Panc1 (cell line): Measurements from ENCODE around the gene RPS14. TPM values are rescaled to one million over a fixed set of nuclear protein-coding genes. Genes with fewer than 3 reads are reported as not detected.

Source experiments
- ATAC-seq: fragments of 200-7000 bp; cut with Tn5 transposase; 2 replicates; pipeline ENCODE4 v1.9.1; 2020; ENCODE audit warnings: mild to moderate bottlenecking, moderate library complexity
- BruUV-seq: library from RNA; stranded (reverse); fragments of 400-500 nt; replicated peaks from 2 replicates; lab custom pipeline; 2021; lab: Mats Ljungman, UMichigan
- CTCF ChIA-PET: fragments of 300-600 bp; sonication (Branson Sonifier 250); formaldehyde crosslinking; loops from one replicate; lab custom pipeline; 2022; ENCODE audit warnings: antibody characterized with exemption; lab: Charles Lee
- POLR2A ChIA-PET: fragments of 300-600 bp; sonication (Branson Sonifier 250); formaldehyde crosslinking; loops from one replicate; lab custom pipeline; 2022; ENCODE audit warnings: antibody characterized with exemption; lab: Charles Lee
- DNase-seq: peaks from one replicate; pipeline ENCODE4 v3.0.0-alpha.2; 2010; ENCODE audit warnings: low read depth, low spot score
- H3K27ac ChIP-seq: 2 replicates; pipeline ENCODE4 v1.5.1; 2011; ENCODE audit warnings: mild to moderate bottlenecking, low read length, inconsistent platforms
- H3K27me3 ChIP-seq: fragments of 200-500 bp; sonication (Bioruptor generic); 2 replicates; pipeline ENCODE4 v1.6.0; 2014; ENCODE audit warnings: low read length, inconsistent platforms; ENCODE audit not compliant: control insufficient read depth, insufficient read depth
- H3K36me3 ChIP-seq: fragments of 200-500 bp; sonication (Bioruptor generic); 2 replicates; pipeline ENCODE4 v1.5.1; 2014; ENCODE audit warnings: inconsistent platforms, mild to moderate bottlenecking, low read length, moderate library complexity; ENCODE audit not compliant: control insufficient read depth, insufficient read depth
- H3K4me1 ChIP-seq: 2 replicates; pipeline ENCODE4 v1.5.1; 2011; ENCODE audit warnings: inconsistent platforms, mild to moderate bottlenecking, low read length, moderate library complexity; ENCODE audit not compliant: control insufficient read depth, insufficient read depth
- H3K4me3 ChIP-seq, 2 experiments: 2 replicates each; pipeline ENCODE4 v1.5.1; 2011 to 2012; ENCODE audit warnings: low read depth in 2 of 2, low read length in 2 of 2, mild to moderate bottlenecking in 2 of 2, inconsistent platforms in 1 of 2, moderate library complexity in 1 of 2
- H3K9me3 ChIP-seq: fragments of 200-500 bp; sonication (Bioruptor generic); 2 replicates; pipeline ENCODE4 v1.5.1; 2014; ENCODE audit warnings: low read depth, mild to moderate bottlenecking, inconsistent platforms, low read length, moderate library complexity; ENCODE audit not compliant: control insufficient read depth, insufficient read depth
- POLR2AphosphoS5 ChIP-seq: IDR thresholded peaks from 2 replicates; pipeline ENCODE4 v1.6.1; 2012; ENCODE audit warnings: mild to moderate bottlenecking, low read depth, low read length, moderate library complexity
- SIN3A ChIP-seq: IDR thresholded peaks from 2 replicates; pipeline ENCODE4 v1.6.1; 2012; ENCODE audit warnings: low read depth, mild to moderate bottlenecking, low read length, moderate library complexity, borderline replicate concordance; ENCODE audit not compliant: insufficient read depth
- TCF7L2 ChIP-seq: IDR thresholded peaks from 2 replicates; pipeline ENCODE4 v1.6.1; 2011; ENCODE audit warnings: mild to moderate bottlenecking, low read depth, low read length, inconsistent platforms
- in situ Hi-C: cut with HindIII; loops from 2 replicates; pipeline ENCODE4 v1.10.0; 2016; ENCODE audit warnings: low sequenced_read_pairs, low pct_unique_long_range_greater_than_20kb
- intact Hi-C: fragments of 100-400 bp; cut with micrococcal nuclease; formaldehyde crosslinking; loops from one replicate; pipeline ENCODE4 v1.10.0; 2022; ENCODE audit not compliant: unreplicated experiment
- total RNA-seq: library from RNA; stranded (reverse); gene quantifications from one replicate; pipeline ENCODE4 v1.2.1, GENCODE V29; 2021; ENCODE audit not compliant: unreplicated experiment
- TF ChIP-seq, protein P1 (sequence below): fragments of 450-650 bp; IDR thresholded peaks from 2 replicates; pipeline ENCODE4 v1.5.1; 2017; ENCODE audit warnings: mild to moderate bottlenecking
- TF ChIP-seq, protein P2 (sequence below), 2 experiments: IDR thresholded peaks; 2 replicates each; pipeline ENCODE4 v1.6.1; 2011 to 2012; ENCODE audit warnings: low read depth in 2 of 2, control low read depth in 1 of 2, low read length in 1 of 2, mild to moderate bottlenecking in 1 of 2, moderate library complexity in 1 of 2; ENCODE audit not compliant: insufficient read depth in 1 of 2

The RPS14 gene
- total RNA-seq, 1 experiment from 2014 or later = 1,959 TPM

DNA sequence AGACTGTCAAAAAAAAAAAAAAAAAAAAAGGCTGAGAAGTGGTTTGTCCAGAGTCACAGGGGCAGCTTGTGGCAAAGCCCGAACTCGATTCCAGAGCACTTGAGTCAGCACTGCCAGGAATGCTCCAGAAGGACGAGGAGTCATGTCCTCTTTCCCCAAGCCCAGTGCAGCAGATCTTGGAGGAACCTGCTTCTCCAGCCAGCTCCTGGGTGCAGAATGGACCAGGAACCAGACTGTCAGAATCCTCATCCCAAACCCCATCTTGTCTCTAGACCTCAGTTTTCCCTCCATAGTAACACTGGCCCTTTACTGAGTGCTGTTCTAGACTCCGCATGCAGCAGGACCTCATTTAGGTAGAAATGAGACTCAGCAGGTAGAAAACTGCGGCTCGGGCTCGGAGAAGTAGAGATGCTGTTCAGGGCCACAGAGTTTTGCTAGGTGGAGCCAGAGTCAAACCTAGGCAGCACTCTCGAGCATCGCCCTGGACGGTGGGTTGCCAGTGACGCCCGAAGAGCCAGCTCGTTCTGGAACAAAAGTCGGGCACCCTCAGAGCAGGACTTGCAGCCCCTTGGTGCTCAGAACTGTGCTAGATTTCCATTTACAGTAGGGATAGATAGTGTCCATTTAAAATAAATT, 52.3 kb downstream of the RPS14 start:
- Histone ChIP-seq H3K36me3 (peaks cover 7% of the 10 kb centered on the region), H3K27ac (no peak overlapping the region), H3K4me1 (no peaks in the 10 kb centered on the region), H3K27me3 (no peaks in the 10 kb centered on the region), H3K4me3 (no peak overlapping the region), H3K9me3 (no peaks in the 10 kb centered on the region)
- no TSS peak for BruUV-seq
- TF ChIP-seq, protein P1, sequence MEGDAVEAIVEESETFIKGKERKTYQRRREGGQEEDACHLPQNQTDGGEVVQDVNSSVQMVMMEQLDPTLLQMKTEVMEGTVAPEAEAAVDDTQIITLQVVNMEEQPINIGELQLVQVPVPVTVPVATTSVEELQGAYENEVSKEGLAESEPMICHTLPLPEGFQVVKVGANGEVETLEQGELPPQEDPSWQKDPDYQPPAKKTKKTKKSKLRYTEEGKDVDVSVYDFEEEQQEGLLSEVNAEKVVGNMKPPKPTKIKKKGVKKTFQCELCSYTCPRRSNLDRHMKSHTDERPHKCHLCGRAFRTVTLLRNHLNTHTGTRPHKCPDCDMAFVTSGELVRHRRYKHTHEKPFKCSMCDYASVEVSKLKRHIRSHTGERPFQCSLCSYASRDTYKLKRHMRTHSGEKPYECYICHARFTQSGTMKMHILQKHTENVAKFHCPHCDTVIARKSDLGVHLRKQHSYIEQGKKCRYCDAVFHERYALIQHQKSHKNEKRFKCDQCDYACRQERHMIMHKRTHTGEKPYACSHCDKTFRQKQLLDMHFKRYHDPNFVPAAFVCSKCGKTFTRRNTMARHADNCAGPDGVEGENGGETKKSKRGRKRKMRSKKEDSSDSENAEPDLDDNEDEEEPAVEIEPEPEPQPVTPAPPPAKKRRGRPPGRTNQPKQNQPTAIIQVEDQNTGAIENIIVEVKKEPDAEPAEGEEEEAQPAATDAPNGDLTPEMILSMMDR = no peak
- TF ChIP-seq TCF7L2 (no peak), SIN3A (no peak), POLR2AphosphoS5 (no peak)
- TF ChIP-seq, protein P2, sequence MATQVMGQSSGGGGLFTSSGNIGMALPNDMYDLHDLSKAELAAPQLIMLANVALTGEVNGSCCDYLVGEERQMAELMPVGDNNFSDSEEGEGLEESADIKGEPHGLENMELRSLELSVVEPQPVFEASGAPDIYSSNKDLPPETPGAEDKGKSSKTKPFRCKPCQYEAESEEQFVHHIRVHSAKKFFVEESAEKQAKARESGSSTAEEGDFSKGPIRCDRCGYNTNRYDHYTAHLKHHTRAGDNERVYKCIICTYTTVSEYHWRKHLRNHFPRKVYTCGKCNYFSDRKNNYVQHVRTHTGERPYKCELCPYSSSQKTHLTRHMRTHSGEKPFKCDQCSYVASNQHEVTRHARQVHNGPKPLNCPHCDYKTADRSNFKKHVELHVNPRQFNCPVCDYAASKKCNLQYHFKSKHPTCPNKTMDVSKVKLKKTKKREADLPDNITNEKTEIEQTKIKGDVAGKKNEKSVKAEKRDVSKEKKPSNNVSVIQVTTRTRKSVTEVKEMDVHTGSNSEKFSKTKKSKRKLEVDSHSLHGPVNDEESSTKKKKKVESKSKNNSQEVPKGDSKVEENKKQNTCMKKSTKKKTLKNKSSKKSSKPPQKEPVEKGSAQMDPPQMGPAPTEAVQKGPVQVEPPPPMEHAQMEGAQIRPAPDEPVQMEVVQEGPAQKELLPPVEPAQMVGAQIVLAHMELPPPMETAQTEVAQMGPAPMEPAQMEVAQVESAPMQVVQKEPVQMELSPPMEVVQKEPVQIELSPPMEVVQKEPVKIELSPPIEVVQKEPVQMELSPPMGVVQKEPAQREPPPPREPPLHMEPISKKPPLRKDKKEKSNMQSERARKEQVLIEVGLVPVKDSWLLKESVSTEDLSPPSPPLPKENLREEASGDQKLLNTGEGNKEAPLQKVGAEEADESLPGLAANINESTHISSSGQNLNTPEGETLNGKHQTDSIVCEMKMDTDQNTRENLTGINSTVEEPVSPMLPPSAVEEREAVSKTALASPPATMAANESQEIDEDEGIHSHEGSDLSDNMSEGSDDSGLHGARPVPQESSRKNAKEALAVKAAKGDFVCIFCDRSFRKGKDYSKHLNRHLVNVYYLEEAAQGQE (IDR thresholded peaks at IDR 0.05; ENCODE audit: insufficient read depth in 1 of 2, low read depth in 2 of 2, low read length in 1 of 2) = no peak
- POLR2A ChIA-PET = interaction anchor here (0.6 kb wide), 1 partner anchor 19 kb away, joined by 3 read pairs; no protein-coding TSS in a partner anchor
- CTCF ChIA-PET = interaction anchor here (0.6 to 2.0 kb wide), 4 partner anchors 13 to 362 kb away, joined by 3 to 9 read pairs (median 4); partner anchors contain the start of gene DCTN4
- DNase-seq = no peak
- in situ Hi-C loops (no loop called here), intact Hi-C loops (no loop called here)
- no peak for ATAC-seq

DNA sequence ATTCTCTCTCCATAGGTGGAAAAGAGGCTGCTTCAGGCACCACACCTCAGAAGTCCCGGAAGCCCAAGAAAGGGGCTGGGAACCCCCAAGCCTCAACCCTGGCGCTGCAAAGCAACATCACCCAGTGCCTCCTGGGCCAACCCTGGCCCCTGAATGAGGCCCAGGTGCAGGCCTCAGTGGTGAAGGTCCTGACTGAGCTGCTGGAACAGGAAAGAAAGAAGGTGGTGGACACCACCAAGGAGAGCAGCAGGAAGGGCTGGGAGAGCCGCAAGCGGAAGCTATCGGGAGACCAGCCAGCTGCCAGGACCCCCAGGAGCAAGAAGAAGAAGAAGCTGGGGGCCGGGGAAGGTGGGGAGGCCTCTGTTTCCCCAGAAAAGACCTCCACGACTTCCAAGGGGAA, 53.3 kb downstream of the RPS14 start:
- intact Hi-C loops = no loop called here
- CTCF ChIA-PET = interaction anchor here (0.6 kb wide), 1 partner anchor 1213 kb away, joined by 3 read pairs; no protein-coding TSS in a partner anchor
- in situ Hi-C loops = no loop called here
- ATAC-seq (no peak), DNase-seq (no peak)
- no peaks in the 10 kb centered on the region for H3K4me1 ChIP-seq
- POLR2A ChIA-PET = no interaction called here
- no peaks in the 10 kb centered on the region for H3K9me3 ChIP-seq
- TF ChIP-seq, protein P1 = no peak
- no peak for TF ChIP-seq SIN3A
- no peak for TF ChIP-seq POLR2AphosphoS5
- no peak for TF ChIP-seq TCF7L2
- TF ChIP-seq, protein P2 (IDR thresholded peaks at IDR 0.05; ENCODE audit: insufficient read depth in 1 of 2, low read depth in 2 of 2, low read length in 1 of 2) = no peak
- H3K27me3 ChIP-seq = no peaks in the 10 kb centered on the region
- H3K4me3 ChIP-seq = no peak overlapping the region
- H3K27ac ChIP-seq = no peak overlapping the region
- no TSS peak for BruUV-seq
- peaks cover 7% of the 10 kb centered on the region for H3K36me3 ChIP-seq
